Left ventricle myocardium superior (tissue), 1 donor: ENCODE data around the gene ASGR1. TPM values are rescaled to one million over a fixed set of nuclear protein-coding genes. Genes with fewer than 3 reads are reported as not detected.
A peak's percentile ranks its signal among the peaks of the same experiment; 100 is the strongest.
"Not testable (repeated sequence)": the region's sequence is repeated elsewhere in the genome, so short reads cannot be mapped to it uniquely, and the experiment has no call there.

Source experiments
- ATAC-seq: fragments of 200-7000 bp; cut with Tn5 transposase; one replicate; pipeline ENCODE4 v1.9.1; 2020; ENCODE audit warnings: mild to moderate bottlenecking, moderate library complexity
- DNase-seq: peaks from one replicate; pipeline ENCODE4 v3.0.0-alpha.2; 2020
- intact Hi-C: fragments of 100-400 bp; cut with micrococcal nuclease; formaldehyde crosslinking; loops from one replicate; pipeline ENCODE4 v1.11.0; 2022
- microRNA-seq: library from miRNA; unstranded; fragments of <30 nt; microRNA quantifications from one replicate; pipeline ENCODE4 v1.2.0, GENCODE V29; 2020; ENCODE audit warnings: borderline number of aligned reads
- total RNA-seq: library from RNA; stranded (reverse); fragmentation: NEBNext Ultra II Directional; extraction: Animal tissue kit (Norgen Biotek cat#: 25700); gene quantifications from one replicate; pipeline ENCODE4 v1.2.1, GENCODE V29; 2021
- donor health status: DM: no; HTN: yes; CAD: no; lungs with severe emphysema.

The ASGR1 gene
- total RNA-seq, 1 donor from 2014 or later: 0.30 TPM

DNA sequence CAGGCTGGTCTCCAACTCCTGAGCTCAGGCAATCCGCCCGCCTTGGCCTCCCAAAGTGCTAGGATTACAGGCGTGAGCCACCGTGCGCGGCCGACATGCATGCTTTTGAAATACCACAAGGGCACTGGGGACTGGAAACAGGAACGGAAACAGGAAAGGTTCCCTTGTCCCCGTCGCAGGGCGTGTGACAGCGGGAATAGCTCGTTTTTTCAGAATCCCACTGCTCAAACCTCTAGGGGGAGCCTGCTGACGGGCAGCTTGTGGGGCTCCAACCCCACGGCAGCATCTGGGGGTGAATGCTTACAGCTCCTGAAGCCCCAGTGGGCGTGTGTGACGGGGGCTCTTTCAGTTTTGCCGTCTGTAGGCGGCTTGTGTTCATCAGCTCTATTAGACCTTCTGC, 45.7 kb downstream of the ASGR1 start:
- intact Hi-C loops: no loop called here
- peak; percentile 57 for DNase-seq
- ATAC-seq: peak; percentile 48

DNA sequence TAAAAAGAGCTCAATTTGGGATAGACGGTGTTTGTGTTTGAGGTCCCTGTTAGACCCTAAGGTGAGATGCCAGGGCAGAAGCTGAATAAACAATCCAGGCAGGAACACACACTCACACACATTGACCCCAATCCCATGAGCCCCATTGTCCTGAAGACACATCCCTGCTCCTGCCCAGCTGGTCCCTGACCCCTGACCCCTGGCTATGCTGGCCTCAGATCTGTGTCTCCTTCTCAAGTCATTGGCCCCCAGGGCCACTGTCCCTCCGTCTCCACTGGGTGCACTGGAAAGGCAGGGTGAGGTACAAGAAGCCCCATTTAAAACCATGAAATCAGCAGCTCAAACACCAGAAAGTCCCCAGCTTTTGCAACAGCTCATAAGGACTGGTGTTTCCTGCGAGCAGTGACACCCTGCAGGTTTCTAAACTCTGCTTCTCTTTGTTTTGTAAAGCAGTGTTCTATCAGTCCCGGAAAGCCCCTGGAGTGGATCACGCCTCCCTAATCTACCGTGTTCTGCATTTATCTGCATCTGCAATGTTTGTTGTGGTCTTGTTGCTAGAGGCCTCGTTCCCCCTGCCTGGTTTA, 46.6 kb downstream of the ASGR1 start:
- DNase-seq: peak; percentile 46
- ATAC-seq: peak; percentile 21
- intact Hi-C loops: no loop called here

DNA sequence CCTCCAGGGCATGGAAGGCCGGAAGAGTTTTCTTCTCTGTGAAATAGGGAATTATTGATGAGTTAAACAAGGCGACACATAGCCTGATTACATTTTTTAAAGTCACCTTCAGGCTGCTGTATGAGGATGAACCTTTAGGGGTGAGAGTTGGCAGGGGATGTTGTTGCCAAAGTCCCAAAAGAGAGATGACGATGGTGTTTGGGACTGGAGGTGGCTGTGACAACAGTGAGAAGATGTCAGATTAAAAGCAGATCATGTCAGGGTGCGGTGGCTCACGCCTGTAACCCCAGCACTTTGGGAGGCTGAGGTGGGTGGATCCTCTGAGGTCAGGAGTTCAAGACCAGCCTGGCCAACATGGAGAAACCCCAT, 47.8 kb downstream of the ASGR1 start:
- DNase-seq (no peak), ATAC-seq (no peak)
- intact Hi-C loops: no loop called here

DNA sequence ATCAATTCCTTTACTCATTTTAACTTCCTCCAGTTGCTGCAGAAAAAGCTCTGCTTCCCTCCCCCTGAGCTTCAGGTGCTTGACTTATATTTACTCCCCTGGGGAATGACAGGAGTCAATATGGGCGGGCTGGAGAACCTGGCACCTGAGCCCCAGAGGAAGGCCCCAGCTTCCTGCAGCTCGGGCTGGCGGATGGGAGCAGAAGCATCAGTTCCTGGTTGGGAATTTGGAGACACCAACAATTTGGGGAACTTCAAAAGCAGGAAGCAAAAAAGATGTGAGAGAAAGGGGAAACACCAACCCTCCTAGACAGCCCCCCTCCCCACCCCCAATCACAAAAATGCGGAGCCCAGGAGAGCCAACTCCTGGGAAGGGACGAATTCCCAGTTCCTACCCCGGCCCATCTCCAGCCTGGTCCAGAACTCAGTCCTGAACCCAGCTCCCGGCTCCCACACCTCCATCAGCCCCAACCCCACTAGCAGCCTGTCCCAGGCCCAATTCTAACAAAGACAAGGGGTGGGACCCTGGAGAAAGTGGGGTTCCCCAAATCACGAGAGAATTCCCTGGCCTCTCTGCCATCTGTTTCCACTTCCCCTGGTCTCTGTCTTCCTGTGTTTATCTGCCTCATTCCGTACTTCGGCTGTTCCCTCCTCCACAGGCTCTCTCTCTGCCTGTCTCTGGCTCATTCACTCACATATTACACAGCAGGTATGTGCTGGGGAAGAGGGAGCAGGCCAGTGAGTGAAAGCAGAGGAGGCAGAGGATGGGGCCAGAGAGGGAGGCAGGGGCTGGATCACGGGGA, 48.3 kb downstream of the ASGR1 start:
- DNase-seq (no peak), ATAC-seq (peak; percentile 58)
- intact Hi-C loops: no loop called here

DNA sequence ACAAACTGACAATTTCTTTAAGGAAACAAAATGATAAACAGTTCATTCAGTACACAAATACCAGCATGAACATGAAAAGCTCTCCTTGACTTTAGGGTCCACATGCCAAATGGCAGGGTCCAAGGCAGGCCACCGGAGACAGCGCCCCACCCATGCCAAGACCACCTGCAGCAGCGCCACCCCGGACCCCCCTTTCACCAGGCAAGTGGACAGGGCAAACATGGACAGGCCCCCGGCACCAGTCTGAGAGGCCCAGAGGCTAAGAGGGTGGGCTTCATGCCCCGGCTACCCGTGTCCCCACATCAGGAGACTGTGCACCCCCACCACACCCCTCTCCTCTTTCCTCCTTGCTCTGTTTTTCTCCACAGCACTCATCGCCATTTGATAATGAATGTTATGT, 49.9 kb downstream of the ASGR1 start:
- ATAC-seq: no peak
- no peak for DNase-seq
- intact Hi-C loops: no loop called here

DNA sequence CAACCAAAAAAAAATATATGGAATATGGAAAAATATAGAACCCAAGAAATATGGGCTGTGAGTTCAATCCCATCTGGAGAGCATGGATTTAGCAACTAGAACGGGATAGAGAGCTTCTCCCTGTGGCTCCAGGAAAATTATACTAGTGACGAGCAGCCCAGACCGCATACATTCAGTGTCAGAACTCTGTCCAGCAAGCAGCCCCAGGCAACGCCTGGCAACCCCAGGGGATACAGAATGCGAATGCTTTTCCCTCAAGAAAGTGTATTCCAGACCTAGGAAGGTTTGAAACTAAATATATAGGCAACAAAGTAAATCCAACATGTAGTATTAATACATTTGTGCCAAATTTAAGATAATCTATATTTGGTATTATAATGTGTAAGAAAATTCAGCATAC, 51.0 kb downstream of the ASGR1 start:
- ATAC-seq: no peak
- intact Hi-C loops: no loop called here

DNA sequence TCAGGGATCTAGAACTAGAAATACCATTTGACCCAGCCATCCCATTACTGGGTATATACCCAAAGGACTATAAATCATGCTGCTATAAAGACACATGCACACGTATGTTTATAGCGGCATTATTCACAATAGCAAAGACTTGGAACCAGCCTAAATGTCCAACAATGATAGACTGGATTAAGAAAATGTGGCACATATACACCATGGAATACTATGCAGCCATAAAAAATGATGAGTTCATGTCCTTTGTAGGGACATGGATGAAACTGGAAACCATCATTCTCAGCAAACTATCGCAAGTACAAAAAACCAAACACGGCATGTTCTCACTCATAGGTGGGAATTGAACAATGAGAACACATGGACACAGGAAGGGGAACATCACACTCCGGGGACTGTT, 51.7 kb downstream of the ASGR1 start:
- ATAC-seq, DNase-seq, intact Hi-C loops: not testable (repeated sequence)

More for the DNA sequence above, 51.0 kb downstream of the ASGR1 start:
- DNase-seq: no peak

DNA sequence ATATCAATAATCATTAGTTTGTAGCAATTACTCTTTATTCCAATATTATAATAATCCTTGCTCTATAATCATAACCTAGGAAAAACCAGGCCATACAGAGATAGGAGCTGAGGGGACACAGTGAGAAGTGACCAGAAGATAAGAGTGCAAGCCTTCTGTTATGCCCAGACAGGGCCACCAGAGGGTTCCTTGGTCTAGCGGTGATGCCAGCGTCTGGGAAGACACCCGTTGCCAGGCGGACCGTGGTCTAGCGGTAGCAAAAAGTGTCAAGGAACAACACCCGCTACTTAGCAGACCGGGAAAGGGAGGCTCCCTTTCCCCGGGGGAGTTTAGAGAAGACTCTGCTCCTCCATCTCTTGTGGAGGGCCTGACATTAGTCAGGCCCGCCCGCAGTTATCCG, 52.8 kb downstream of the ASGR1 start:
- ATAC-seq, intact Hi-C loops, DNase-seq: not testable (repeated sequence)

DNA sequence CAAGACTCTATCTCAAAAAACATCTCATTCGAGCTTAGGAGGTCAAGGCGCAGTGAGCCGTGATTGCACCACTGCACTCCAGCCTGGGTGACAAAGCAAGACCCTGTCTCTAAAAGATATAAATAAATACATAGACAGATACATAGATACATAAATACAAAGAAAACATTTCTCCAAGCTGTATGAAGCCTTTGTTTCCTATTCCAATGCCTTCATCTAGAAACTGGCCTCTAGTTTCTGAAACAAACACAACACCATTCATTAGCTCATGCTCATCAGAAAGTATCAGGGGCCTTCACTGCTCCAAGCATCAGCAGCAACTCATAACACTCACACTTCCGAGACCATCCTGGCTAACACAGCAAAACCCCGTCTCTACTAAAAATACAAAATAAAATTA, 54.2 kb downstream of the ASGR1 start:
- DNase-seq: no peak
- intact Hi-C loops: no loop called here

DNA sequence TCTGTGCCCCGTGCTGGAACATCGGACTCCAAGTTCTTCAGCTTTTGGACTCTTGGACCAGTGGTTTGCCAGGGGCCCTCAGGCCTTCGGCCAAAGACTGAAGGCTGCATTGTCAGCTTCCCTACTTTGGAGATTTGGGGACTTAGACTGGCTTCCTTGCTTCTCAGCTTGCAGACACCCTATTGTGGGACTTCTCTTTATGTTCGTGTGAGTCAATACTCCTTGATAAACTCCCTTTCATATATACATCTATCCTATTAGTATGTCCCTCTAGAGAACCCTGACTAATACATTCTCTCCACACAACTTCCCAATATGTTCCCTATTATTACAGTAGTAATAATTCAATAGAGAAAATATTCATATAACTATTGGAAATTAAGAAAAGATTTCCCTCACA, 55.3 kb downstream of the ASGR1 start:
- intact Hi-C loops: no loop called here
- DNase-seq (no peak), ATAC-seq (no peak)

More for the DNA sequence above, 54.2 kb downstream of the ASGR1 start:
- no peak for ATAC-seq

Small RNAs within 50 kb of the gene (microRNA-seq; reads per million reads assigned to microRNA genes)
- gene MIR324: 1,005 reads per million, percentile 76 among the genes with 10 or more reads in this experiment

Other genes with a start within 250 kb of the ASGR1 start
- gene ALOX12, start 183.3 kb downstream of the ASGR1 start, total RNA-seq: not detected
- 174 TPM for gene RNASEK, start 166.7 kb downstream of the ASGR1 start, total RNA-seq
- 13.1 TPM for gene BCL6B, start 156.3 kb downstream of the ASGR1 start, total RNA-seq
- gene SLC16A13, start 143.4 kb downstream of the ASGR1 start, total RNA-seq: 1.2 TPM
- 0.47 TPM for gene SLC16A11, start 135.3 kb downstream of the ASGR1 start, total RNA-seq
- 4.4 TPM for gene CLEC10A, start 99.1 kb downstream of the ASGR1 start, total RNA-seq
- 0.30 TPM for gene ASGR2, start 64.5 kb downstream of the ASGR1 start, total RNA-seq
- 21.3 TPM for gene DLG4, start 40.5 kb upstream of the ASGR1 start, total RNA-seq
- gene ACADVL, start 40.6 kb upstream of the ASGR1 start, total RNA-seq: 2,270 TPM
- 23.5 TPM for gene DVL2, start 55.1 kb upstream of the ASGR1 start, total RNA-seq
- gene PHF23, start 60.1 kb upstream of the ASGR1 start, total RNA-seq: 29.4 TPM
- gene GABARAP, start 63.1 kb upstream of the ASGR1 start, total RNA-seq: 456 TPM
- 122 TPM for gene CTDNEP1, start 72.4 kb upstream of the ASGR1 start, total RNA-seq
- gene ELP5, start 72.8 kb upstream of the ASGR1 start, total RNA-seq: 85.3 TPM
- gene CLDN7, start 83.1 kb upstream of the ASGR1 start, total RNA-seq: 1.8 TPM
- gene SLC2A4, start 102.3 kb upstream of the ASGR1 start, total RNA-seq: 170 TPM
- 0.77 TPM for gene YBX2, start 115.3 kb upstream of the ASGR1 start, total RNA-seq
- 311 TPM for gene EIF5A, start 128.3 kb upstream of the ASGR1 start, total RNA-seq
- gene GPS2, start 136.0 kb upstream of the ASGR1 start, total RNA-seq: 75.0 TPM
- gene NEURL4, start 150.0 kb upstream of the ASGR1 start, total RNA-seq: 34.7 TPM
- gene ACAP1, start 157.2 kb upstream of the ASGR1 start, total RNA-seq: 17.3 TPM
- gene KCTD11, start 172.8 kb upstream of the ASGR1 start, total RNA-seq: 3.6 TPM
- gene TMEM95, start 175.8 kb upstream of the ASGR1 start, total RNA-seq: not detected
- gene TNK1, start 201.7 kb upstream of the ASGR1 start, total RNA-seq: 2.2 TPM
- 16.1 TPM for gene PLSCR3, start 215.2 kb upstream of the ASGR1 start, total RNA-seq
- 53.5 TPM for gene TMEM256, start 224.7 kb upstream of the ASGR1 start, total RNA-seq
- 6.5 TPM for gene NLGN2, start 228.5 kb upstream of the ASGR1 start, total RNA-seq
- not detected for gene SPEM1, start 241.0 kb upstream of the ASGR1 start, total RNA-seq
- not detected for gene SPEM2, start 246.2 kb upstream of the ASGR1 start, total RNA-seq
- gene SPEM3, start 249.5 kb upstream of the ASGR1 start, total RNA-seq: not detected